MCF 10A (cell line): Measurements from ENCODE around the gene CYP39A1. TPM values are rescaled to one million over a fixed set of nuclear protein-coding genes. Genes with fewer than 3 reads are reported as not detected.

Experiments used
- BruUV-seq: library from RNA; stranded (reverse); fragments of 400-500 nt; replicated peaks from 2 replicates; lab custom pipeline; 2021; lab: Mats Ljungman, UMichigan
- CTCF ChIA-PET: fragments of 300-600 bp; sonication (Branson Sonifier 250); formaldehyde crosslinking; extraction: SDS; loops from one replicate; lab custom pipeline; 2021; ENCODE audit warnings: antibody characterized with exemption, inconsistent platforms; lab: Yijun Ruan, JAX
- POLR2A ChIA-PET: fragments of 300-600, 350-650 bp; sonication (Branson Sonifier 250); formaldehyde crosslinking; extraction: SDS; loops from one replicate; lab custom pipeline; 2020; ENCODE audit warnings: antibody characterized with exemption, inconsistent platforms; lab: Yijun Ruan, JAX
- DNase-seq: peaks from one replicate; pipeline ENCODE4 v3.0.0-alpha.2; 2018; ENCODE audit not compliant: unreplicated experiment
- H3K27ac Mint-ChIP-seq: one replicate; pipeline ENCODE4 v1.8.0; 2022; ENCODE audit warnings: mild to moderate bottlenecking, low read depth, mixed read lengths; ENCODE audit not compliant: unreplicated experiment
- H3K27me3 Mint-ChIP-seq: one replicate; pipeline ENCODE4 v1.8.0; 2022; ENCODE audit warnings: mixed read lengths; ENCODE audit not compliant: insufficient read depth, unreplicated experiment
- H3K36me3 Mint-ChIP-seq: one replicate; pipeline ENCODE4 v1.8.0; 2022; ENCODE audit warnings: mild to moderate bottlenecking, moderate library complexity, mixed read lengths; ENCODE audit not compliant: insufficient read depth, unreplicated experiment
- H3K4me1 Mint-ChIP-seq: one replicate; pipeline ENCODE4 v1.8.0; 2022; ENCODE audit warnings: mixed read lengths; ENCODE audit not compliant: insufficient read depth, unreplicated experiment
- H3K4me3 Mint-ChIP-seq: one replicate; pipeline ENCODE4 v1.8.0; 2022; ENCODE audit warnings: mild to moderate bottlenecking, moderate library complexity, mixed read lengths; ENCODE audit not compliant: unreplicated experiment
- H3K9me3 Mint-ChIP-seq: one replicate; pipeline ENCODE4 v1.8.0; 2022; ENCODE audit warnings: mixed read lengths; ENCODE audit not compliant: unreplicated experiment
- CTCF ChIP-seq: fragments of 200-600 bp; IDR thresholded peaks from one replicate; pipeline ENCODE4 v1.8.0; 2022; ENCODE audit warnings: antibody characterized with exemption, mild to moderate bottlenecking; ENCODE audit not compliant: unreplicated experiment
- intact Hi-C: fragments of 100-400 bp; cut with micrococcal nuclease; formaldehyde crosslinking; loops from 2 replicates; pipeline ENCODE4 v1.14.1; 2022
- total RNA-seq: library from RNA; stranded (reverse); gene quantifications from 2 replicates; pipeline ENCODE4 v1.2.3, GENCODE V29; 2022

CYP39A1 gene
- total RNA-seq, 1 experiment from 2014 or later, result 7.2 TPM

- peaks cover 28% of the 10 kb centered on the region for H3K36me3 Mint-ChIP-seq
- H3K4me3 Mint-ChIP-seq, result no peak overlapping the region
- no peak for DNase-seq
- no peaks in the 10 kb centered on the region for H3K27me3 Mint-ChIP-seq
- BruUV-seq, result no TSS peak
- no peaks in the 10 kb centered on the region for H3K4me1 Mint-ChIP-seq
- intact Hi-C loops, result no loop called here
- H3K27ac Mint-ChIP-seq, result no peak overlapping the region
- TF ChIP-seq CTCF, result peak; percentile 11
- ChIA-PET POLR2A (interaction anchor here (0.8 to 1.7 kb wide), 2 partner anchors 18 to 166 kb away, joined by 3 to 10 read pairs; no protein-coding TSS in a partner anchor), CTCF (interaction anchor here (0.6 to 1.3 kb wide), 4 partner anchors 19 to 627 kb away, joined by 3 to 6 read pairs (median 3); no protein-coding TSS in a partner anchor)
- H3K9me3 Mint-ChIP-seq, result no peaks in the 10 kb centered on the region
These were observed 3.2 kb upstream of the CYP39A1 start for GRCh38 chr6:46655803-46656202.

- Mint-ChIP-seq H3K36me3 (peaks cover 17% of the 10 kb centered on the region), H3K27ac (peak overlapping the region; percentile 96), H3K4me1 (peaks cover 15% of the 10 kb centered on the region), H3K9me3 (no peaks in the 10 kb centered on the region), H3K4me3 (peak overlapping the region; percentile 85), H3K27me3 (no peaks in the 10 kb centered on the region)
- intact Hi-C loops, result no loop called here
- TSS peak; percentile 44 for BruUV-seq
- ChIA-PET CTCF (no interaction called here), POLR2A (interaction anchor here (0.6 to 5.7 kb wide), 16 partner anchors 8 to 552 kb away, joined by 3 to 168 read pairs (median 5); partner anchors contain the start of gene ADGRF1)
- no peak for TF ChIP-seq CTCF
- no peak for DNase-seq
These were observed 999 bp upstream of the CYP39A1 start for GRCh38 chr6:46653439-46654195.

- BruUV-seq, result TSS peak; percentile 70
- Mint-ChIP-seq H3K27ac (peak overlapping the region; percentile 96), H3K27me3 (no peaks in the 10 kb centered on the region), H3K4me3 (peak overlapping the region; percentile 85), H3K9me3 (no peaks in the 10 kb centered on the region), H3K36me3 (peaks cover 16% of the 10 kb centered on the region), H3K4me1 (peaks cover 15% of the 10 kb centered on the region)
- ChIA-PET CTCF (interaction anchor here (1.0 kb wide), 1 partner anchor 16 kb away, joined by 4 read pairs; no protein-coding TSS in a partner anchor), POLR2A (interaction anchor here (0.7 to 5.7 kb wide), 22 partner anchors 9 to 626 kb away, joined by 3 to 168 read pairs (median 4); partner anchors contain the start of gene ADGRF1)
- DNase-seq, result no peak
- TF ChIP-seq CTCF, result no peak
- intact Hi-C loops, result loop anchor here (1.0 kb wide), 1 partner anchor 15 kb away; no protein-coding TSS in a partner anchor
These were observed 401 bp downstream of the CYP39A1 start for GRCh38 chr6:46652232-46652602.

GRCh38 chr6:46651816-46652215, 802 bp downstream of the CYP39A1 start:
- POLR2A ChIA-PET, result interaction anchor here (0.6 to 5.7 kb wide), 6 partner anchors 10 to 383 kb away, joined by 3 to 168 read pairs (median 6); no protein-coding TSS in a partner anchor
- peak overlapping the region; percentile 85 for H3K4me3 Mint-ChIP-seq
- peak; percentile 44 for DNase-seq
- no peaks in the 10 kb centered on the region for H3K9me3 Mint-ChIP-seq
- no peaks in the 10 kb centered on the region for H3K27me3 Mint-ChIP-seq
- CTCF ChIA-PET, result no interaction called here
- H3K4me1 Mint-ChIP-seq, result peaks cover 15% of the 10 kb centered on the region
- no TSS peak for BruUV-seq
- H3K36me3 Mint-ChIP-seq, result peaks cover 16% of the 10 kb centered on the region
- H3K27ac Mint-ChIP-seq, result peak overlapping the region; percentile 96
- TF ChIP-seq CTCF, result no peak
- intact Hi-C loops, result loop anchor here (1.0 kb wide), 1 partner anchor 15 kb away; no protein-coding TSS in a partner anchor
